ENCODE results near the gene APBA1. TPM values are rescaled to one million over a fixed set of nuclear protein-coding genes. Genes with fewer than 3 reads are reported as not detected.
A peak's percentile ranks its signal among the peaks of the same experiment; 100 is the strongest.

The APBA1 gene
- total and polyA plus RNA-seq, 3 experiments from 2014 or later, result 0.09 to 0.13 TPM; not detected in 1

DNA sequence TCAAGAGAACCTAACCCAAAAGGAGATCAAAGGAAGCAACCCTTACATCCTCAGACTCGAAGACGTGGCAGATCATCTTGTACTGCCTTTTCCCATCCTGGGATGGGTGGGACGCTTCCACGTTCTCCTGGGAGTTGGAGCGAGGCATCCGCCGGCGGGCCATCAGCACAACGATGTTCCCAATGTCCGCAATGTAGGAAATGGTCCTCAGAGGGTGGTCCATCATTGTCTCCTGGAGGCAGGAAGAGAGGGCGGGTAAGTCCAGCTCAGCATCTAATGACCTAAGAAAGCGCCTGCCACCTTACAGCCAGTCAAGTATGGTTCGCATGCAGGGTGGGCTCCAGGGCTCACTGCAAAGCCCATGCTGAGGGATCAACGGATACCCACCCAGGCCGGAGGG is 216.0 kb downstream of the APBA1 start:
- H3K36me3 Mint-ChIP-seq, result no peaks in the 10 kb centered on the region
- Histone ChIP-seq H3K4me1 (ENCODE audit: insufficient read depth, low read length) (no peaks in the 10 kb centered on the region), H3K9me3 (ENCODE audit: low read length) (no peaks in the 10 kb centered on the region), H3K4me3 (ENCODE audit: low read length) (no peak overlapping the region), H3K27me3 (ENCODE audit: insufficient read depth, low read length, poor library complexity, severe bottlenecking) (no peaks in the 10 kb centered on the region), H3K27ac (ENCODE audit: low read depth, low read length) (no peak overlapping the region), H3K36me3 (ENCODE audit: insufficient read depth, low read length) (no peaks in the 10 kb centered on the region)
- H3K4me3 Mint-ChIP-seq, result no peak overlapping the region
- DNase-seq, result no peak
- ChIA-PET CTCF (no interaction called here), POLR2A (no interaction called here)
- H3K9me3 Mint-ChIP-seq, result no peaks in the 10 kb centered on the region
- H3K27me3 Mint-ChIP-seq, result no peaks in the 10 kb centered on the region
- no peaks in the 10 kb centered on the region for H3K4me1 Mint-ChIP-seq
- H3K27ac Mint-ChIP-seq, result no peak overlapping the region

DNA sequence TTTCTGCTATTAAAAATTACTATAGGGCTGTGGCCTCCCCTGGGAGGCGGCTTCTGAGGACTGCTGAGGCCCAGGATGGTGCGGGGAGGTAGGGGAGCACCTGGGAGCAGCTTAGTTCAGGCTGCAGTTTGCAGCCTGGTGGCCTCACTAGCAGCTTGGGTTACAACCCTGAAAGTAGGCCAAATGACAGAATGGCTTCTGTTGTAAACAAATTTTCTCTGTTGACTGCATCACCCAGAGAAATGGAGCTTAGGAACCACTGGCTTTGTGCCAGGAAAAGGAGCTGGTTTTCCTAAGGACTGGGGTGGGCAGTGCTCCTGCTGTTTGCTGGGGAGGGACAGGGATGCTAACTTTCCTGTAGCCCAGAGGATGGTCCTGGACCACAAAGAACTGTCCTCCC is 216.9 kb downstream of the APBA1 start:
- Mint-ChIP-seq H3K27me3 (no peaks in the 10 kb centered on the region), H3K27ac (no peak overlapping the region), H3K9me3 (no peaks in the 10 kb centered on the region), H3K36me3 (no peaks in the 10 kb centered on the region), H3K4me3 (no peak overlapping the region), H3K4me1 (no peaks in the 10 kb centered on the region)
- ChIA-PET POLR2A (no interaction called here), CTCF (no interaction called here)
- Histone ChIP-seq H3K9me3 (ENCODE audit: low read length) (no peaks in the 10 kb centered on the region), H3K27me3 (ENCODE audit: insufficient read depth, low read length, poor library complexity, severe bottlenecking) (no peaks in the 10 kb centered on the region), H3K4me3 (ENCODE audit: low read length) (no peak overlapping the region), H3K36me3 (ENCODE audit: insufficient read depth, low read length) (no peaks in the 10 kb centered on the region), H3K27ac (ENCODE audit: low read depth, low read length) (no peak overlapping the region), H3K4me1 (ENCODE audit: insufficient read depth, low read length) (no peaks in the 10 kb centered on the region)
- DNase-seq, result no peak

DNA sequence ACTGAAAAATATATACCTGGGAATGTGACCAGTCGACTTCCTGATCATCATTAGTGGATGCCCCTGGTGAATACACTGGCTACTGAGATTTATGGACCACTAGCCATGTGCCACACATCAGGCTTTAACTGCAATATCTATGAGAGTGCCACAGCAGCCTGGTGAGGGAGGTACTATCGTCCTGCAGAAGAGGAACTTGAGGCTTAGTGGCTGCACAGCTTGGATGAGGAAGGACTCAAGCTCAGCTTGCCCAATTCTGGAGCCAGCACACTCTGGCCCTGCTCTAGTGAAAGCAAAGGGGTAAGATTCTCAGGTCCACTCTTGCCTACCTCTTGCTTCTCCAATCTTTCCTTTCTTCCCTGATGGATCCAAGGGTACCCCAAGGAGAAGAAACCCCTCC is 217.8 kb downstream of the APBA1 start:
- Histone ChIP-seq H3K27ac (ENCODE audit: low read depth, low read length) (no peak overlapping the region), H3K9me3 (ENCODE audit: low read length) (no peaks in the 10 kb centered on the region), H3K4me3 (ENCODE audit: low read length) (no peak overlapping the region), H3K4me1 (ENCODE audit: insufficient read depth, low read length) (no peaks in the 10 kb centered on the region), H3K36me3 (ENCODE audit: insufficient read depth, low read length) (no peaks in the 10 kb centered on the region), H3K27me3 (ENCODE audit: insufficient read depth, low read length, poor library complexity, severe bottlenecking) (no peaks in the 10 kb centered on the region)
- H3K4me3 Mint-ChIP-seq, result no peak overlapping the region
- no peaks in the 10 kb centered on the region for H3K9me3 Mint-ChIP-seq
- no peaks in the 10 kb centered on the region for H3K4me1 Mint-ChIP-seq
- CTCF ChIA-PET, result no interaction called here
- H3K27me3 Mint-ChIP-seq, result no peaks in the 10 kb centered on the region
- no peaks in the 10 kb centered on the region for H3K36me3 Mint-ChIP-seq
- no peak for DNase-seq
- peak overlapping the region in 1 of 8 donors; percentile 31 for H3K27ac Mint-ChIP-seq
- POLR2A ChIA-PET, result no interaction called here

DNA sequence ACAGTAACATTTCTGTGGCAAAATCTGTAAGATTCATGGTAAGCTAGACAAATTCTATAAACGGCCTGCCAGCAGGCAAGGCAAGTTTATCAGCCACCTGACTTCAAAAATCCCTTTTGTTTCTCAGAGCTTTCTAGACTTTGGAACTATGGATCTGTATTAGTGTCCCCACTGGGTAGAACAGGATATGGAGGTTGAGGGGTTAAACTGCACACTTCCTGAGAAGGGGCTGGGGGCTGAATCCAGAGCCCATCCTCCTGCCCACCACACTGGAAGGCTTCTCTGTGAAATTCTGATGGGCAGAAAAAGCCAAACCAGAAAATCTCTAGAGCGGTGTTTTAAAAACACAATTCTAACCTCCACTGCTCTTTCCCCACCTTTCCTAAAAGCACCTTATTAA is 218.4 kb downstream of the APBA1 start:
- H3K4me3 ChIP-seq (ENCODE audit: low read length), result no peak overlapping the region
- CTCF ChIA-PET, result no interaction called here
- Mint-ChIP-seq H3K27me3 (no peaks in the 10 kb centered on the region), H3K27ac (no peak overlapping the region), H3K4me3 (no peak overlapping the region), H3K4me1 (no peaks in the 10 kb centered on the region), H3K36me3 (no peaks in the 10 kb centered on the region), H3K9me3 (no peaks in the 10 kb centered on the region)
- H3K27ac ChIP-seq (ENCODE audit: low read depth, low read length), result no peak overlapping the region
- no peaks in the 10 kb centered on the region for H3K4me1 ChIP-seq (ENCODE audit: insufficient read depth, low read length)
- H3K27me3 ChIP-seq (ENCODE audit: insufficient read depth, low read length, poor library complexity, severe bottlenecking), result no peaks in the 10 kb centered on the region
- no peaks in the 10 kb centered on the region for H3K36me3 ChIP-seq (ENCODE audit: insufficient read depth, low read length)
- no peak for DNase-seq
- H3K9me3 ChIP-seq (ENCODE audit: low read length), result no peaks in the 10 kb centered on the region
- POLR2A ChIA-PET, result no interaction called here

DNA sequence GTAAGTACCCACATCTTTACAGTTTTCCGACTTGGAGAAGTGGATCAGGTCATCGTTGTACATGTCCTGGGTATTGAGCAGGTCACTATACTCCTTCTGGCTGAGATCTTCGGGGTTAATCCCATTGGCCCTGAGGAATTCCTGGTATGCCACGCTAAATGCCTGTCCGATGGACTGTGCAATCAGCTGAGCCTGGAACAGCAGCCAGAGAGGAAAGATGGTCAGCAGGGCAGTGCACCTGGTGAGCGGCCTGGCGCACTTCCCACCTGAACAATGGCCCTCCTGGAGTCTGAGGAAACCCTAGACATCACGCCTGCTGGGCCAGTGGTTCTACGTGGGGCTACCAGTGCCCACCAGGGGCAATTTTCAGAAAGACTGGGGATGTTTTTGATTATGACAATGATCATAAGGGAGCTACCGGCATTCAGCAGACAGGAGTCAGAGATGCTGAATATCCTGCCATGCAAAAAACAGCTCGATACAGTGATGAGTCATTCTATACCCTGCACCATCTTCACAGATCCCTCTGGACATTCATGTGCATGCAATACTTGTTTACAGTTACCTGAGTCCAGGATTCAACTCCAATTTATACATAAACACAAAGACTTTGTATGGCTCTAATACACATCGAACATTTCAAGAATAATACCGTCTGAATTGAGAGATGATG is 219.9 kb downstream of the APBA1 start:
- H3K36me3 Mint-ChIP-seq, result no peaks in the 10 kb centered on the region
- Histone ChIP-seq H3K9me3 (ENCODE audit: low read length) (no peaks in the 10 kb centered on the region), H3K4me3 (ENCODE audit: low read length) (no peak overlapping the region), H3K27ac (ENCODE audit: low read depth, low read length) (no peak overlapping the region), H3K36me3 (ENCODE audit: insufficient read depth, low read length) (no peaks in the 10 kb centered on the region), H3K27me3 (ENCODE audit: insufficient read depth, low read length, poor library complexity, severe bottlenecking) (no peaks in the 10 kb centered on the region), H3K4me1 (ENCODE audit: insufficient read depth, low read length) (no peaks in the 10 kb centered on the region)
- CTCF ChIA-PET, result no interaction called here
- H3K27me3 Mint-ChIP-seq, result peaks cover 2 to 5% of the 10 kb centered on the region in 2 donors
- no peak for DNase-seq
- no peaks in the 10 kb centered on the region for H3K9me3 Mint-ChIP-seq
- no peak overlapping the region for H3K27ac Mint-ChIP-seq
- POLR2A ChIA-PET, result no interaction called here
- H3K4me1 Mint-ChIP-seq, result no peaks in the 10 kb centered on the region
- H3K4me3 Mint-ChIP-seq, result no peak overlapping the region

DNA sequence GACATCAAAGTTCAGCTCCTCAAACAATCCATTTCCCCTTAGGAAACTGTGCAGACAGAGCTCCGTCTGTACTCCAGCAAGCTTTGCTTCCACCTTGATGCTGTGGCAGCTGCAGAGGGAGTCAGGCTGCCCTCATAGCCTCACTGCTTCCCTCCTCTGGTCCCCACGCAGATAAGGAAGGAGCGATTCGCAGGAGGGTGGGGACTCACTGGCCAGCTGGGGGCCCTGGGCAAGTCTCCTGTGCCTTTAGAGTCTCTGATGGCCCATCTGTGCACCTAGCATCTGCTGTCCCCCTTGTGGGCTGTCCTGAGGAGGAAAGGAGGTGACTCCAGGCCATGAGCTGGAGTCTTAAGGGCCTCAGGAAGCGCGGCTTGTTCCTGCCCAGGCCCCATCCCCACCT is 225.7 kb downstream of the APBA1 start:
- no peaks in the 10 kb centered on the region for H3K36me3 Mint-ChIP-seq
- Histone ChIP-seq H3K4me3 (ENCODE audit: low read length) (no peak overlapping the region), H3K27me3 (ENCODE audit: insufficient read depth, low read length, poor library complexity, severe bottlenecking) (no peaks in the 10 kb centered on the region), H3K9me3 (ENCODE audit: low read length) (no peaks in the 10 kb centered on the region), H3K36me3 (ENCODE audit: insufficient read depth, low read length) (no peaks in the 10 kb centered on the region), H3K4me1 (ENCODE audit: insufficient read depth, low read length) (no peaks in the 10 kb centered on the region), H3K27ac (ENCODE audit: low read depth, low read length) (no peak overlapping the region)
- no peaks in the 10 kb centered on the region for H3K4me1 Mint-ChIP-seq
- ChIA-PET CTCF (no interaction called here), POLR2A (no interaction called here)
- peaks cover 5 to 25% of the 10 kb centered on the region in 2 donors for H3K27me3 Mint-ChIP-seq
- H3K4me3 Mint-ChIP-seq, result no peak overlapping the region
- no peak for DNase-seq
- peak overlapping the region in 1 of 8 donors; percentile 78 for H3K27ac Mint-ChIP-seq
- no peaks in the 10 kb centered on the region for H3K9me3 Mint-ChIP-seq

DNA sequence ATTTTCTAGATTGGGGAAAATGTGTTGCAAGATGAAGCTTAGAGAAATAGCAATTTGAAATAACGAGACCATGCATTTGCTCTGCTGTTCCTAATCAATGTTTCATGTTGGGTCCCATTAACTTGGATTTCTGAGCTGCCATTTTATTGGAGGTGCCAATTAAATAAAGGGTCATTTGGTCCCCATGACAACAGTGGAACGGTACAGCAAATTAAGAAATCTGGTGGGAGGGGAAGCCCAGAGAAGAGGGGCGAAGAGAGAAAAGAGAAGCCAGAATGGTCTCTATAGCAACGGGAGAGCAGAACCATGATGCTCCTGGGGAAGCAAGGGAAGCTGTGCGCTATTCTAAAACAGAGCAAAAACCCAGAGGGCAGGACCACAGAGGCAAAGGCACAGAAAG is 226.9 kb downstream of the APBA1 start:
- Mint-ChIP-seq H3K4me1 (no peaks in the 10 kb centered on the region), H3K27me3 (peaks cover 5 to 32% of the 10 kb centered on the region in 2 donors), H3K9me3 (no peaks in the 10 kb centered on the region), H3K36me3 (no peaks in the 10 kb centered on the region), H3K4me3 (no peak overlapping the region), H3K27ac (no peak overlapping the region)
- Histone ChIP-seq H3K9me3 (ENCODE audit: low read length) (no peaks in the 10 kb centered on the region), H3K4me1 (ENCODE audit: insufficient read depth, low read length) (no peaks in the 10 kb centered on the region), H3K27ac (ENCODE audit: low read depth, low read length) (no peak overlapping the region), H3K4me3 (ENCODE audit: low read length) (no peak overlapping the region), H3K36me3 (ENCODE audit: insufficient read depth, low read length) (no peaks in the 10 kb centered on the region), H3K27me3 (ENCODE audit: insufficient read depth, low read length, poor library complexity, severe bottlenecking) (no peaks in the 10 kb centered on the region)
- CTCF ChIA-PET, result no interaction called here
- POLR2A ChIA-PET, result no interaction called here
- DNase-seq, result no peak

DNA sequence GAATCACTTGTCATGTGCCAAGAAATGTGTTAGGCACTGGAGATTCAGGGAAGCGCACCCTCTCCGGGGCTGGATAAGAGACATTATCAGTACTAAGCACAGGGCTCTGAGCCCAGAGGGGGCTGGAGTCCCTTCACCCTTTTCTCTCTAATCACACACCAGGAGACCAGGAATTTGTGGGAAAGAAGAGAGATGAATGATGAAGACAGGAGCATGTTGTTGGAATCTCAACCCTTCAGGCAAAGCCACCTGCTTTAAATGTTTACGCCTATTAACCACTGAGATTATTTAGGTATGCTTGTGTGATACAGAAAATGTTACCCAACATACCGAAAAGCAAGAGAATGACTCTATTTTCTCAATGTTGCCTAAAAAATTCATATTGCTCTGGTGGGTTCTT is 227.4 kb downstream of the APBA1 start:
- no peaks in the 10 kb centered on the region for H3K4me1 Mint-ChIP-seq
- no peaks in the 10 kb centered on the region for H3K9me3 Mint-ChIP-seq
- CTCF ChIA-PET, result no interaction called here
- no peak overlapping the region for H3K27ac Mint-ChIP-seq
- no peaks in the 10 kb centered on the region for H3K36me3 Mint-ChIP-seq
- no peak overlapping the region for H3K4me3 Mint-ChIP-seq
- Histone ChIP-seq H3K36me3 (ENCODE audit: insufficient read depth, low read length) (no peaks in the 10 kb centered on the region), H3K9me3 (ENCODE audit: low read length) (no peaks in the 10 kb centered on the region), H3K4me3 (ENCODE audit: low read length) (no peak overlapping the region), H3K27ac (ENCODE audit: low read depth, low read length) (no peak overlapping the region), H3K27me3 (ENCODE audit: insufficient read depth, low read length, poor library complexity, severe bottlenecking) (no peaks in the 10 kb centered on the region), H3K4me1 (ENCODE audit: insufficient read depth, low read length) (no peaks in the 10 kb centered on the region)
- H3K27me3 Mint-ChIP-seq, result peaks cover 5 to 32% of the 10 kb centered on the region in 2 donors
- no peak for DNase-seq
- POLR2A ChIA-PET, result no interaction called here

DNA sequence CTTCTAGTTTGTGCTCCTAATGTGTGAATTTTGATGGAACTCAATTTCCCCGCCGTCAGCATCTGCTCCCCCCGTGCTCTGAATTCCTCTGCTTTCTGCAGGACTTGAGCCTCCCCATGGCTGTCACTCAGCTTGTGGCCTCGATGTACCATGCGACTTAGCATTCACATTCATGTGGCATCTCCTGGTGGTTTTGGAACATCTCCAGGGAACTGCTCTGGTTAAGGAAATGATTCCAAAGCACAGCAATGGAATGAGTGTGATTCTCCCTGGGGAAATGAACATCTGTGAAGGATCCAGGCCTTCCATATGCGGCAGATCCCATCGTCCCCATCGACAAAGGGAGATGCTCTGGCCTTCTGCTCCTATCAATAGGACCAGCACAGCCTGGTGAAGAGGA is 228.2 kb downstream of the APBA1 start:
- ChIA-PET POLR2A (no interaction called here), CTCF (no interaction called here)
- Mint-ChIP-seq H3K9me3 (no peaks in the 10 kb centered on the region), H3K4me3 (no peak overlapping the region), H3K27ac (no peak overlapping the region), H3K27me3 (peaks cover 5 to 32% of the 10 kb centered on the region in 2 donors), H3K4me1 (peaks cover 0 to 2% (median 0%) of the 10 kb centered on the region in 3 donors), H3K36me3 (no peaks in the 10 kb centered on the region)
- Histone ChIP-seq H3K36me3 (ENCODE audit: insufficient read depth, low read length) (no peaks in the 10 kb centered on the region), H3K9me3 (ENCODE audit: low read length) (no peaks in the 10 kb centered on the region), H3K4me1 (ENCODE audit: insufficient read depth, low read length) (no peaks in the 10 kb centered on the region), H3K4me3 (ENCODE audit: low read length) (no peak overlapping the region), H3K27me3 (ENCODE audit: insufficient read depth, low read length, poor library complexity, severe bottlenecking) (no peaks in the 10 kb centered on the region), H3K27ac (ENCODE audit: low read depth, low read length) (no peak overlapping the region)
- DNase-seq, result no peak

Measured in CD8-positive, alpha-beta memory T cell (primary cell).